Measurements from ENCODE around the gene DMTF1.
A peak's percentile ranks its signal among the peaks of the same experiment; 100 is the strongest.

The DMTF1 gene

GRCh38 chr7:87220734-87221215, 68.5 kb downstream of the DMTF1 start:
- Histone ChIP-seq H3K9me3 (ENCODE audit: insufficient read depth, low read depth, low read length) (no peaks in the 10 kb centered on the region), H3K9me2 (replicated peaks; ENCODE audit: low read depth, low read length) (no peaks in the 10 kb centered on the region), H3K27me3 (ENCODE audit: insufficient read depth, low read length, poor library complexity, severe bottlenecking) (peaks cover 14% of the 10 kb centered on the region), H2AFZ (ENCODE audit: low read length) (peak overlapping the region; percentile 97), H4K20me1 (ENCODE audit: insufficient read depth, low read length, poor library complexity, severe bottlenecking) (no peaks in the 10 kb centered on the region), H3F3A (ENCODE audit: low read depth) (no peaks in the 10 kb centered on the region; the same call in 1 of the 2 replicates), H3K36me3 (ENCODE audit: insufficient read depth, low read length) (no peaks in the 10 kb centered on the region), H3K4me1 (ENCODE audit: insufficient read depth, low read length, poor library complexity, severe bottlenecking) (peaks cover 30% of the 10 kb centered on the region), H3K79me2 (ENCODE audit: insufficient read depth, low read length) (peaks cover 40% of the 10 kb centered on the region), H3K4me2 (ENCODE audit: low read depth, low read length, poor library complexity, severe bottlenecking) (peak overlapping the region; percentile 77), H3K9ac (ENCODE audit: low read depth, low read length, poor library complexity, severe bottlenecking) (no peak overlapping the region), H3K4me3 (ENCODE audit: low read length, poor library complexity, severe bottlenecking) (peak overlapping the region; percentile 85)
- no peak for TF ChIP-seq CTCF (conservative IDR thresholded peaks at IDR 0.05; ENCODE audit: low read length)
- no peak for TF ChIP-seq EZH2phosphoT487 (IDR thresholded peaks at IDR 0.05; ENCODE audit: borderline replicate concordance)

GRCh38 chr7:87223666-87224065, 71.4 kb downstream of the DMTF1 start:
- H3K4me3 ChIP-seq (ENCODE audit: low read length, poor library complexity, severe bottlenecking): no peak overlapping the region
- no peaks in the 10 kb centered on the region for H3F3A ChIP-seq (ENCODE audit: low read depth)
- H3K9me2 ChIP-seq (replicated peaks; ENCODE audit: low read depth, low read length): no peaks in the 10 kb centered on the region
- H3K4me2 ChIP-seq (ENCODE audit: low read depth, low read length, poor library complexity, severe bottlenecking): no peak overlapping the region
- no peaks in the 10 kb centered on the region for H3K36me3 ChIP-seq (ENCODE audit: insufficient read depth, low read length)
- H3K79me2 ChIP-seq (ENCODE audit: insufficient read depth, low read length): peaks cover 17% of the 10 kb centered on the region
- no peaks in the 10 kb centered on the region for H3K9me3 ChIP-seq (ENCODE audit: insufficient read depth, low read depth, low read length)
- no peaks in the 10 kb centered on the region for H4K20me1 ChIP-seq (ENCODE audit: insufficient read depth, low read length, poor library complexity, severe bottlenecking)
- peaks cover 5% of the 10 kb centered on the region for H3K4me1 ChIP-seq (ENCODE audit: insufficient read depth, low read length, poor library complexity, severe bottlenecking)
- TF ChIP-seq CTCF (conservative IDR thresholded peaks at IDR 0.05; ENCODE audit: low read length) (no peak), EZH2phosphoT487 (IDR thresholded peaks at IDR 0.05; ENCODE audit: borderline replicate concordance) (no peak)
- H3K9ac ChIP-seq (ENCODE audit: low read depth, low read length, poor library complexity, severe bottlenecking): no peak overlapping the region
- peaks cover 14% of the 10 kb centered on the region for H3K27me3 ChIP-seq (ENCODE audit: insufficient read depth, low read length, poor library complexity, severe bottlenecking)
- H2AFZ ChIP-seq (ENCODE audit: low read length): no peak overlapping the region

GRCh38 chr7:87225696-87226095, 73.4 kb downstream of the DMTF1 start:
- Histone ChIP-seq H3F3A (ENCODE audit: low read depth) (no peaks in the 10 kb centered on the region), H3K9ac (ENCODE audit: low read depth, low read length, poor library complexity, severe bottlenecking) (no peak overlapping the region), H3K9me2 (replicated peaks; ENCODE audit: low read depth, low read length) (no peaks in the 10 kb centered on the region), H2AFZ (ENCODE audit: low read length) (no peak overlapping the region), H3K4me2 (ENCODE audit: low read depth, low read length, poor library complexity, severe bottlenecking) (no peak overlapping the region), H3K4me1 (ENCODE audit: insufficient read depth, low read length, poor library complexity, severe bottlenecking) (peaks cover 2% of the 10 kb centered on the region), H3K4me3 (ENCODE audit: low read length, poor library complexity, severe bottlenecking) (no peak overlapping the region), H3K36me3 (ENCODE audit: insufficient read depth, low read length) (no peaks in the 10 kb centered on the region), H3K27me3 (ENCODE audit: insufficient read depth, low read length, poor library complexity, severe bottlenecking) (peaks cover 14% of the 10 kb centered on the region), H4K20me1 (ENCODE audit: insufficient read depth, low read length, poor library complexity, severe bottlenecking) (no peaks in the 10 kb centered on the region), H3K79me2 (ENCODE audit: insufficient read depth, low read length) (no peaks in the 10 kb centered on the region), H3K9me3 (ENCODE audit: insufficient read depth, low read depth, low read length) (no peaks in the 10 kb centered on the region)
- TF ChIP-seq CTCF (conservative IDR thresholded peaks at IDR 0.05; ENCODE audit: low read length) (no peak), EZH2phosphoT487 (IDR thresholded peaks at IDR 0.05; ENCODE audit: borderline replicate concordance) (no peak)

Measured in Loucy (cell line).